GM13977 (cell line): ENCODE measurements around the gene PTCD1.
"Not testable (repeated sequence)": the region's sequence is repeated elsewhere in the genome, so short reads cannot be mapped to it uniquely, and the experiment has no call there.

Experiments
- DNase-seq: peaks from one replicate; pipeline ENCODE4 v3.0.0; 2012; ENCODE audit warnings: low spot score
- in situ Hi-C: fragments of 300-500 bp; cut with MboI; formaldehyde crosslinking; loops from one replicate; pipeline ENCODE4 v1.12.0; 2022; ENCODE audit warnings: low sequenced_read_pairs, low pct_unique_long_range_greater_than_20kb, mixed read lengths, inconsistent platforms; ENCODE audit not compliant: unreplicated experiment
- TF ChIP-seq, protein P1 (sequence below): IDR thresholded peaks from 2 replicates; pipeline ENCODE4 v1.5.1; 2012; ENCODE audit warnings: mild to moderate bottlenecking, control low read depth; ENCODE audit not compliant: insufficient read depth; ENCODE audit errors: extremely low read depth, missing control alignments

PTCD1 gene

GRCh38 chr7:99437946-99438572, 539 bp downstream of the PTCD1 start:
- in situ Hi-C loops, result no loop called here
- TF ChIP-seq, protein P1, sequence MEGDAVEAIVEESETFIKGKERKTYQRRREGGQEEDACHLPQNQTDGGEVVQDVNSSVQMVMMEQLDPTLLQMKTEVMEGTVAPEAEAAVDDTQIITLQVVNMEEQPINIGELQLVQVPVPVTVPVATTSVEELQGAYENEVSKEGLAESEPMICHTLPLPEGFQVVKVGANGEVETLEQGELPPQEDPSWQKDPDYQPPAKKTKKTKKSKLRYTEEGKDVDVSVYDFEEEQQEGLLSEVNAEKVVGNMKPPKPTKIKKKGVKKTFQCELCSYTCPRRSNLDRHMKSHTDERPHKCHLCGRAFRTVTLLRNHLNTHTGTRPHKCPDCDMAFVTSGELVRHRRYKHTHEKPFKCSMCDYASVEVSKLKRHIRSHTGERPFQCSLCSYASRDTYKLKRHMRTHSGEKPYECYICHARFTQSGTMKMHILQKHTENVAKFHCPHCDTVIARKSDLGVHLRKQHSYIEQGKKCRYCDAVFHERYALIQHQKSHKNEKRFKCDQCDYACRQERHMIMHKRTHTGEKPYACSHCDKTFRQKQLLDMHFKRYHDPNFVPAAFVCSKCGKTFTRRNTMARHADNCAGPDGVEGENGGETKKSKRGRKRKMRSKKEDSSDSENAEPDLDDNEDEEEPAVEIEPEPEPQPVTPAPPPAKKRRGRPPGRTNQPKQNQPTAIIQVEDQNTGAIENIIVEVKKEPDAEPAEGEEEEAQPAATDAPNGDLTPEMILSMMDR, result no peak
- no peak for DNase-seq

- DNase-seq, result no peak
- TF ChIP-seq, protein P1, result no peak
- in situ Hi-C loops, result no loop called here
These were observed 5.4 kb downstream of the PTCD1 start for GRCh38 chr7:99433158-99433557.

GRCh38 chr7:99431756-99432540, 6.7 kb downstream of the PTCD1 start:
- in situ Hi-C loops, DNase-seq: not testable (repeated sequence)

DNA sequence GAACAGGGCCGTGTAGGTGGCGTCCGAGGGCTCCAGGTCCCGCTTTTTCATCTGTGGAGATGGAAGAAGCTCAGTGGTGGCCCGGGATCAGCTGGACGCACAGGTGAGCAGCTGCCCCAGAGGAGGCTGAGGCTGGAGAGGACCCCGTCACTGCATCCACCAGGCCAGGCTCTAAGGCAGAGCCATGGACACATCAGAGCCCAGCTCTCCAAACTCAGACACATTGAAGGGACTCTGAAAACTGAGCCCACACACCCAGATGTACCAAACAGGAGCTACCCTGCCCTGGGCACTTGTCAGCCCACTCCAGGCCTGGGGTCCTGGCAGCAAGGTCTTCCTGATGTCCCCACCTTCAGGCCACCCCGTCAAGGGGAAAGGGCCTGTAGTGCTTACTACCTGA, 8.8 kb downstream of the PTCD1 start:
- in situ Hi-C loops, result no loop called here
- TF ChIP-seq, protein P1, result no peak
- no peak for DNase-seq

DNA sequence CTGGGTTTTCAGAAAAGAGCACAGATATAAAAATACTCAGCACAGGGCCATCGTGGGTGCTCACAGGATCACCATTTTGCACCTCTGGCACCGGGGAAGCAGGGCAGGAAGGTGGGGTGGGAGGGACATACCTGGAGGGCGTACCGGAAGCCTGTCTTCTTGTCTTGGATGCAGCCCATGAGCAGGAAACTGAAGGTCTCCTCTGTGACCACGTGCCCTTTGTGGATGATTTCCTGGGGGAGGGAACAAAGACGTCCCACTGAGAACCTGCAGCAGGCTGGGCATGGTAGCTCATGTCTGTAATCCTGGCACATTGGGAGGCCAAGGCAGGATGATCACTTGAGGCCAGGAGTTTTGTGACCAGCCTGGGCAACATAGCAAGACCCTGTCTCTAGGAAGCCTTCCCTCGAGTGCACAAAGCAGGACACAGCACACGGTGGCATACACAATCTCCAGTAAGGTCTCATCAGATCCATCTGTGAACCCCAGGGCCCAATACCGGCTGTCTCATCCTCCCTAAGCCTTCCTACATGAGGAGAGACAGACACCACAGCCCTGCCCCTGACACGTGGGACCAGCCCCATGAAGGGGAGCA, 9.5 kb downstream of the PTCD1 start:
- in situ Hi-C loops, result no loop called here
- DNase-seq, result no peak
- TF ChIP-seq, protein P1, result no peak

DNA sequence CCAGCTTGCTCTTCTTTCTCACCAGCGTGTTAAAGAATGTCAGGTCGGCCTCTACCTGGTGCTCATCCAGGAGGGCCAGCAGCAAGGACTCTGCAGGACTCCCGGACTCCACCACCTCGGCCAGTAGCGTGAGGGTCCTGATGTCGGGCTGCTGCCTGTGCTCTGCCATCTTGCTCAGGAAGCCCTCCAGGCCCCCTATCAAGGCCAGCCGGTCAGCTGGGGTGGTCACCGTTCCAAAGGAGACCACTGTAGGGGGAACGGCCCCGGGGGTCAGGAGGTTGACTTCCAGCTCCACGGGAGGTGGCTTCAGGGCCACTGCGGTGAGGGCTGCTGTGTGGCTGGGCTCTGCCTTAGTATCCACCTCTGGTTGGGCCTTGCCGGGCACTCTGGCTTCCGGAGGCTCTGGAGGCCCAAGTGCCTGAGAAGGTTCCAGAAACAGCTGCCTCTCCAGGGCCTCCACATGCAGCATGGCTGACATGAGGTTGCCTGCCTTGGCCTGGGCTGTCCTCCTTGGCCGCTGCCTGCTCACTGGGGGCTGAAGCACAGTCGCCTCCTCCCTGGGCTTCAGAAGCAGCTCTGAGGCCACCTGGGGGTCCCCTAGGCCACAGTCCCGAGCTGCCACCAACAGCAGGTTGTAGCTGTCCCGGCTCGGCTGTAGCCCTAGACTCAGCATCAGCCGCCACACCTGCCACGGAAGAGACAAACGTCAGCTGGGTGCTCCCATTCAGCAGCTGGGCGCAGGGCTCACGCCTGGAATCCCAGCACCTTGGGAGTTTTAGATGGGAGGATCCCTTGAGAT, 13.5 kb downstream of the PTCD1 start:
- no peak for DNase-seq
- in situ Hi-C loops, result no loop called here
- TF ChIP-seq, protein P1, result no peak
